GM19328 (cell line): ENCODE data around the gene CC2D1B.

Source experiments
- ATAC-seq: cut with Tn5 transposase; IDR thresholded peaks from one replicate; pipeline ENCODE4 v1.9.1; 2021; ENCODE audit warnings: mild to moderate bottlenecking, moderate library complexity; ENCODE audit not compliant: unreplicated experiment

The CC2D1B gene

GRCh38 chr1:52306227-52307006 is 59.6 kb downstream of the CC2D1B start:
- ATAC-seq, result no peak

- no peak for ATAC-seq
Measured at GRCh38 chr1:52305417-52306226, 60.4 kb downstream of the CC2D1B start.
